Peyer's patch (tissue), 4 donors: ENCODE data around the gene PDE1C.

Experiments used
- POLR2A ChIP-seq, 2 donors: fragments of 450-650 bp; IDR thresholded peaks; one replicate each; pipeline ENCODE4 v1.5.1; 2017; ENCODE audit warnings: antibody characterized with exemption in 2 of 2, mild to moderate bottlenecking in 2 of 2, moderate library complexity in 2 of 2
- TF ChIP-seq, protein P1 (sequence below), 6 experiments: fragments of 450-650 bp in 4 of 6; fragments of 200-600 bp in 2 of 6; sonication (generic) in 1 of 6; IDR thresholded peaks; one replicate each; pipeline ENCODE4 v1.5.1; 2017 to 2019; ENCODE audit warnings: antibody characterized with exemption in 6 of 6, mild to moderate bottlenecking in 3 of 6, moderate library complexity in 1 of 6

DNA sequence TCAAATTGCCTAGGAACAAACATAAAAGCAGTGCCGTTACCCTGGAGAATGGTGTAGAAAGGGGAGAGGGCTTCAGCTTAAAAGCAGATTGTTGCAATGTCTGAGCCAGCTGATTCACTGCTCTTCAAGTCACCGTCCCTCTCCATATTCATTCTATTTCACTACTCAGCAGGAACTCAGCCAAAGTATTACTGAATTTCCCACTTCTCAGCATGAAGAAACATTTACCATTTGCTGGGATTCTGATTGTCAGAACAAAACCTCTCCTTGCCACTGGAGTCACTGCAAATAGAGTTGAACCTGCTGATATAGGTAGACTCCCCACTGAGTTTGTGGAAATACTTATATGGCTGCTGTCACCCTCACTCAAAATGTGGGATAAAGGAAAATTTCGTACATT lies 311.5 kb downstream of the PDE1C start:
- TF ChIP-seq, protein P1, sequence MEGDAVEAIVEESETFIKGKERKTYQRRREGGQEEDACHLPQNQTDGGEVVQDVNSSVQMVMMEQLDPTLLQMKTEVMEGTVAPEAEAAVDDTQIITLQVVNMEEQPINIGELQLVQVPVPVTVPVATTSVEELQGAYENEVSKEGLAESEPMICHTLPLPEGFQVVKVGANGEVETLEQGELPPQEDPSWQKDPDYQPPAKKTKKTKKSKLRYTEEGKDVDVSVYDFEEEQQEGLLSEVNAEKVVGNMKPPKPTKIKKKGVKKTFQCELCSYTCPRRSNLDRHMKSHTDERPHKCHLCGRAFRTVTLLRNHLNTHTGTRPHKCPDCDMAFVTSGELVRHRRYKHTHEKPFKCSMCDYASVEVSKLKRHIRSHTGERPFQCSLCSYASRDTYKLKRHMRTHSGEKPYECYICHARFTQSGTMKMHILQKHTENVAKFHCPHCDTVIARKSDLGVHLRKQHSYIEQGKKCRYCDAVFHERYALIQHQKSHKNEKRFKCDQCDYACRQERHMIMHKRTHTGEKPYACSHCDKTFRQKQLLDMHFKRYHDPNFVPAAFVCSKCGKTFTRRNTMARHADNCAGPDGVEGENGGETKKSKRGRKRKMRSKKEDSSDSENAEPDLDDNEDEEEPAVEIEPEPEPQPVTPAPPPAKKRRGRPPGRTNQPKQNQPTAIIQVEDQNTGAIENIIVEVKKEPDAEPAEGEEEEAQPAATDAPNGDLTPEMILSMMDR (IDR thresholded peaks at IDR 0.05): no peak
- no peak for TF ChIP-seq POLR2A (IDR thresholded peaks at IDR 0.05)
